ENCODE measurements around the gene OR6X1. TPM values are rescaled to one million over a fixed set of nuclear protein-coding genes. Genes with fewer than 3 reads are reported as not detected.

OR6X1 gene
- total RNA-seq, 6 experiments from 2014 or later: not detected

GRCh38 chr11:123707606-123708205 is 46.6 kb downstream of the OR6X1 start:
- H3K9me3 Mint-ChIP-seq: no peaks in the 10 kb centered on the region
- no peaks in the 10 kb centered on the region for H3K36me3 Mint-ChIP-seq (ENCODE audit: low read depth)
- peak; percentile 88 for TF ChIP-seq CTCF (IDR thresholded peaks at IDR 0.05)
- peak; percentile 72 for DNase-seq
- peaks cover 7% of the 10 kb centered on the region for H3K4me1 Mint-ChIP-seq (ENCODE audit: low read depth)
- no peak overlapping the region for H3K4me3 Mint-ChIP-seq
- H3K27me3 Mint-ChIP-seq (ENCODE audit: insufficient read depth): peaks cover 25% of the 10 kb centered on the region
- no peak overlapping the region for H3K27ac Mint-ChIP-seq

DNA sequence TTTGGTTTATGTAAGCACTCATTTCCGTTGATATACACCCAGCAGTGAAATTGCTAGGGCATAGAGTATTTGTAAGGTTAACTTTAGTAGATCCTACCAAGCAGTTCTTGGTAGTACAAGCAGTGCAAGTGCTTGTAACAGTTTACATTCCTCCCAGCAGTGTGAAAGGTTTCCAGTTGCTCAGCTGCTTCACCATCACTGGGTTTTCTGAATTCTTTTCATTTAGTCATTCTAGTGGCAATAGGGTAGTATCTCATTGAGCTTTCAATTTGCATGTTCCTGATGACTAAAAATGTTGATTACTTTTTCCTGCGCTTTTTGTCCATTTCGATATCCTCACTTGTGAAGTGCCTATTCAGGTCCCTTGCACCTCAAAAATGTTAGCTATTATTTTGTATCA is 47.1 kb downstream of the OR6X1 start:
- Mint-ChIP-seq H3K9me3 (no peaks in the 10 kb centered on the region), H3K4me1 (ENCODE audit: low read depth) (peaks cover 7% of the 10 kb centered on the region), H3K4me3 (no peak overlapping the region), H3K27ac (no peak overlapping the region), H3K27me3 (ENCODE audit: insufficient read depth) (peaks cover 29% of the 10 kb centered on the region), H3K36me3 (ENCODE audit: low read depth) (no peaks in the 10 kb centered on the region)
- no peak for DNase-seq
- TF ChIP-seq CTCF (IDR thresholded peaks at IDR 0.05): no peak

DNA sequence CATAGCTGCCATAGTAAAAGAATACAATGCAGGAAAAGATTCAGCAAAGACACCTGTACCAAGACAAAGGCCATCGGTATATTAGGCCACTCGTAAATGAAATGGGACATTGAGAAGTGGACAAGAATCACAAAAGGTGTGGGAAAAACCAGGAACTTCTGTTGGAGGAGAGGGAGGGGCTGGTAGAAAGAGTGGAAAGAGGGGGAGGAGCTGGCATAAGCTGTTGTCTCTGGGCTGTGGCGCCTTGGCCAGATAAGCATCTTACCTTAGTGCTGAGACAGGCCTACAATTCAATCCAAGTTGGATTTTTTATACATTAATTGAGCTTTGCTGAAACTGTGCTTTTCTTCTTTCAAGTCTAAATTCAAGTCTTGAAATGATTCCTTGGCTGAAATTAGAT is 50.0 kb downstream of the OR6X1 start:
- TF ChIP-seq CTCF (IDR thresholded peaks at IDR 0.05): no peak
- Mint-ChIP-seq H3K27ac (no peak overlapping the region), H3K9me3 (no peaks in the 10 kb centered on the region), H3K4me3 (no peak overlapping the region), H3K36me3 (ENCODE audit: low read depth) (no peaks in the 10 kb centered on the region), H3K4me1 (ENCODE audit: low read depth) (peaks cover 7% of the 10 kb centered on the region), H3K27me3 (ENCODE audit: insufficient read depth) (peaks cover 23% of the 10 kb centered on the region; the same call in 1 of the 2 replicates)
- no peak for DNase-seq

Other genes with a start within 250 kb of the OR6X1 start
- gene SCN3B, start 99.9 kb downstream of the OR6X1 start, total RNA-seq (2021; fragmentation: NEBNext Ultra II Directional; extraction: Animal tissue kit (Norgen Biotek cat#: 25700)): not detected
- 1 to 10 TPM; 5.4 to 8.3 (median 6.8) TPM for gene ZNF202, start 12.9 kb downstream of the OR6X1 start, total RNA-seq (2021; fragmentation: NEBNext Ultra II Directional; extraction: Animal tissue kit (Norgen Biotek cat#: 25700))
- not detected for gene OR6M1, start 51.8 kb upstream of the OR6X1 start, total RNA-seq (2021; fragmentation: NEBNext Ultra II Directional; extraction: Animal tissue kit (Norgen Biotek cat#: 25700))
- not detected for gene TMEM225, start 131.2 kb upstream of the OR6X1 start, total RNA-seq (2021; fragmentation: NEBNext Ultra II Directional; extraction: Animal tissue kit (Norgen Biotek cat#: 25700))
- not detected for gene OR8D4, start 147.6 kb upstream of the OR6X1 start, total RNA-seq (2021; fragmentation: NEBNext Ultra II Directional; extraction: Animal tissue kit (Norgen Biotek cat#: 25700))
- gene OR4D5, start 185.1 kb upstream of the OR6X1 start, total RNA-seq (2021; fragmentation: NEBNext Ultra II Directional; extraction: Animal tissue kit (Norgen Biotek cat#: 25700)): not detected
- gene OR6T1, start 189.3 kb upstream of the OR6X1 start, total RNA-seq (2021; fragmentation: NEBNext Ultra II Directional; extraction: Animal tissue kit (Norgen Biotek cat#: 25700)): not detected
- not detected for gene OR10S1, start 223.3 kb upstream of the OR6X1 start, total RNA-seq (2021; fragmentation: NEBNext Ultra II Directional; extraction: Animal tissue kit (Norgen Biotek cat#: 25700))
- gene OR10G6, start 240.6 kb upstream of the OR6X1 start, total RNA-seq (2021; fragmentation: NEBNext Ultra II Directional; extraction: Animal tissue kit (Norgen Biotek cat#: 25700)): not detected

Measured in HFFc6 (cell line).